ENCODE measurements around the gene SGCG.
"Not testable (repeated sequence)": the region's sequence is repeated elsewhere in the genome, so short reads cannot be mapped to it uniquely, and the experiment has no call there.

SGCG gene

DNA sequence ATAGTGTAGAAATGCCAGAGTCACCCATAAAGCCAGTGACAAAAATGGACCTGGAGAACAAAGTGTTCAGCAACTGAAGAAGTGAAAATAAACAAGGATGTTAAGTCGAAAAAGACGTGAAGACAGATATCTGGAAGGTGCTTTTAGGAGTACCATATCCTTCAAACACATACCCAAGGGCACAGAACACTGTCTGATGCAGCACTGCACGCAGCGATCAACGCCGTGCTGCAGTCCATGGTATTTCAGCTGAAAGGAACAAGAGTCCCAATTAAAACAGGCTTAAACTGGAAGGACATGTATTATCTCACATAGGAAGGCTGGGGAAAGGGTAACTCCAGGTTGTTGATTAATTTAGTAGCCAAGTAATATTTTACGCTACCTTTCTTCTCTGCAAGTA is 108.2 kb downstream of the SGCG start:
- H3K4me3 Mint-ChIP-seq: no peak overlapping the region
- H3K36me3 Mint-ChIP-seq (ENCODE audit: low read depth): no peaks in the 10 kb centered on the region
- H3K9me3 Mint-ChIP-seq: peaks cover 8% of the 10 kb centered on the region
- H3K4me1 Mint-ChIP-seq: peaks cover 20% of the 10 kb centered on the region
- no peaks in the 10 kb centered on the region for H3K27me3 Mint-ChIP-seq (ENCODE audit: low read depth)
- peak overlapping the region in 2 of 3 experiments; percentile 33 to 42 for H3K27ac Mint-ChIP-seq
- TF ChIP-seq, protein P1, sequence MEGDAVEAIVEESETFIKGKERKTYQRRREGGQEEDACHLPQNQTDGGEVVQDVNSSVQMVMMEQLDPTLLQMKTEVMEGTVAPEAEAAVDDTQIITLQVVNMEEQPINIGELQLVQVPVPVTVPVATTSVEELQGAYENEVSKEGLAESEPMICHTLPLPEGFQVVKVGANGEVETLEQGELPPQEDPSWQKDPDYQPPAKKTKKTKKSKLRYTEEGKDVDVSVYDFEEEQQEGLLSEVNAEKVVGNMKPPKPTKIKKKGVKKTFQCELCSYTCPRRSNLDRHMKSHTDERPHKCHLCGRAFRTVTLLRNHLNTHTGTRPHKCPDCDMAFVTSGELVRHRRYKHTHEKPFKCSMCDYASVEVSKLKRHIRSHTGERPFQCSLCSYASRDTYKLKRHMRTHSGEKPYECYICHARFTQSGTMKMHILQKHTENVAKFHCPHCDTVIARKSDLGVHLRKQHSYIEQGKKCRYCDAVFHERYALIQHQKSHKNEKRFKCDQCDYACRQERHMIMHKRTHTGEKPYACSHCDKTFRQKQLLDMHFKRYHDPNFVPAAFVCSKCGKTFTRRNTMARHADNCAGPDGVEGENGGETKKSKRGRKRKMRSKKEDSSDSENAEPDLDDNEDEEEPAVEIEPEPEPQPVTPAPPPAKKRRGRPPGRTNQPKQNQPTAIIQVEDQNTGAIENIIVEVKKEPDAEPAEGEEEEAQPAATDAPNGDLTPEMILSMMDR (IDR thresholded peaks at IDR 0.05; ENCODE audit: unreplicated experiment in 3 of 3): no peak

DNA sequence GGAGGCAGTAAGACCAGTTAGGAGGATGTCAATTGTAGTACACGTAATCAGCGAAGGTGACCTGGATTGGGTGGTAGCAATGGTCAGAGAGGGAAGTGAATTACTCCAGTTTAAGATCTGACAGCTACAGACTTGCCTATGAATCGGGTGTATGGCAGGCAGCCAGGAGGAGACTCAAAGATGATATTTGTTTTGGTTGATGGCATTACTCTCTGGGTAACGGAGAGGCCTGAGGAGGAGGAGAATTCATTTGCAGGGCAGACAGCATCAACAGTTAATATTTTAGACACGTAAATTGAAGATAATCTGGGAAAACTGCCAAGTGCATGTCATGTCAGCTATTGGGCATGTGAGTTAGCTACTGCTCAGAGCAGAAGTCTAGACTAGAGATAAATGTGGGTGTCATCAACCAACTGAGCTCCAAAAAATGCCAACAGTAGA is 109.2 kb downstream of the SGCG start:
- peaks cover 20% of the 10 kb centered on the region for H3K4me1 Mint-ChIP-seq
- TF ChIP-seq, protein P1 (IDR thresholded peaks at IDR 0.05; ENCODE audit: unreplicated experiment in 3 of 3): no peak
- H3K27ac Mint-ChIP-seq: peak overlapping the region in 2 of 3 experiments; percentile 28 to 29
- no peaks in the 10 kb centered on the region for H3K36me3 Mint-ChIP-seq (ENCODE audit: low read depth)
- no peaks in the 10 kb centered on the region for H3K27me3 Mint-ChIP-seq (ENCODE audit: low read depth)
- H3K4me3 Mint-ChIP-seq: no peak overlapping the region
- no peaks in the 10 kb centered on the region for H3K9me3 Mint-ChIP-seq

DNA sequence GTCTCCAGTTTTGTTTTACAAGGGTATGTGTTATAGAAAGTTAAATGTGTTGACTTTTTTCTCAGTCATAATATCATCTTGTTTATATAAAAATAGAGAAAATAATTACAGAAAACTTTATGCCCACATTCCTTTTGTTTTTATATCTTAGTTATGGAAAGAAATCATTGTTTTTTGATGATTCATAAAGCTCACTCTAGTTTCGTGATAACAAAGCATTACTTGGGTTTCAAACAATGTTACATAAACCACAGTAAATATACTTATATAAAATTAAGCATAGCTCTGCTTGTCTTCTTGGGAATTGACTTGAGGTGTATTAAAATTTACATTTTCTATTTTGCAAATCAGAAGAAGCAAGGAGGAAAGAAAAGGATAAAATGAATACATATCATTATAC is 111.8 kb downstream of the SGCG start:
- no peaks in the 10 kb centered on the region for H3K27me3 Mint-ChIP-seq (ENCODE audit: low read depth)
- no peaks in the 10 kb centered on the region for H3K9me3 Mint-ChIP-seq
- no peak overlapping the region for H3K4me3 Mint-ChIP-seq
- peaks cover 4% of the 10 kb centered on the region for H3K36me3 Mint-ChIP-seq (ENCODE audit: low read depth)
- TF ChIP-seq, protein P1 (IDR thresholded peaks at IDR 0.05; ENCODE audit: unreplicated experiment in 3 of 3): no peak
- H3K4me1 Mint-ChIP-seq: peaks cover 20% of the 10 kb centered on the region
- H3K27ac Mint-ChIP-seq: no peak overlapping the region

DNA sequence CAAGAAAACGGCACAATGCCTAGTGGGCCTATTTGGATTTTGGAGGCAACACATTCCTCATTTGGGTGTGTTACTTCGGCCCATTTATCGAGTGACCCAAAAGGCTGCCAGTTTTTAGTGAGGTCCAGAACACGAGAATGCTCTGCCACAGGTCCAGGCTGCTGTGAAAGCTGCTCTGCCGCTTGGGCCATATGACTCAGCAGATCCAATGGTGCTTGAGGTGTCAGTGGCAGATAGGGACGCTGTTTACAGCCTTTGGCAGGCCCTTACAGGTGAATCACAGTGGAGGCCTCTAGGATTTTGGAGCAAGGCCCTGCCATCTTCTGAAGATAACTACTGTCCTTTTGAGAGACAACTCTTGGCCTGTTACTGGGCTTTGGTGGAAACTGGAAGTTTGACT is 134.1 kb downstream of the SGCG start:
- H3K4me3 Mint-ChIP-seq; H3K27ac Mint-ChIP-seq; H3K27me3 Mint-ChIP-seq (ENCODE audit: low read depth); H3K4me1 Mint-ChIP-seq: not testable (repeated sequence)
- Mint-ChIP-seq H3K36me3 (ENCODE audit: low read depth) (peaks cover 12% of the 10 kb centered on the region), H3K9me3 (peaks cover 14% of the 10 kb centered on the region)

DNA sequence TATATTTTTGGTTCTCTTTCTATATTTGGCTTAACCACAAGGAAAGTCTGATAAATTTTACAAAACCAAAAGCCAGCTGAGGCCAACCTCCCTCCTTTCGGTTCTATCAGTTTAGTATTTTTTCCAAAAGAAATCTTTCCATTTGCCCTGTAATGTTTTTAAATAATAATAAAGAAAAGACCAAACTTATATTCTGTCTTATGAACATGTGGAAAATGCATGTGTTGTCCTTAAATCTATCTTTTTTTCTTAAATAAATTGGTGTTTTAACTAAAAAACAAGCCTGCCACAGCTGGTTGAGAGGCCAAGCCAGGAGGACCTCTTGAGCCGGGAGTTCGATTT is 139.1 kb downstream of the SGCG start:
- Mint-ChIP-seq H3K36me3 (ENCODE audit: low read depth) (no peaks in the 10 kb centered on the region), H3K9me3 (no peaks in the 10 kb centered on the region), H3K27ac (peak overlapping the region in 2 of 3 experiments; percentile 2 to 53), H3K4me3 (no peak overlapping the region), H3K27me3 (ENCODE audit: low read depth) (no peaks in the 10 kb centered on the region), H3K4me1 (peaks cover 42% of the 10 kb centered on the region)
- TF ChIP-seq, protein P1 (IDR thresholded peaks at IDR 0.05; ENCODE audit: unreplicated experiment in 3 of 3): peak in 2 of 3 experiments; percentile 7 to 8

DNA sequence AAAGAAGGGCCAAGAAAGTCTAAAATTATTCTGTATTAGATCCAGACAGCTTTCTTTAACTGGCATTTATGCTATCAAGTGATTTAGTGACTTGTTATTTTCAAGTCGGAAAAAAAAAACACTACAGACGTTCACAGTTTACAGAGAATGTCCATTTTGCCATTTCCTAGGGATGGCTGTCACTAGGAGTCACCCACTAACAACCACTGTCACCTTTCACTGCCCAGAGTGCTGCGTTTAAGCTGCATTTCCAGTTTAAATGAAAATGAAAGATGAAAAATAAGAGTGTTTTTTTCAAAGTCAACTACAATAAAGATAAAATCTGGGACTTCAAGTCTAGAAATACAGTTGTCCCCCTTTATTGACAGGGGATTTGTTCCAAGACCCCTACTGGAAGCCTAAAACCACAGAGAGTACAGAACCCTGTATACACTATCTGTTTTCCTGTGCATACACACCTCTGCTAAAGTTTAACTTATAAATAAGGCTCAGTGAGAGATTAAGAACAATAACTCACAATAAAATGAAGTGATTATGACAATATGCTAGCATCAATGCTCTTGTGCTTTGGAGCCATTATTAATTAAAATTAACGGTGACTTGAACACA is 140.3 kb downstream of the SGCG start:
- TF ChIP-seq, protein P1 (IDR thresholded peaks at IDR 0.05; ENCODE audit: unreplicated experiment in 3 of 3): no peak
- H3K4me1 Mint-ChIP-seq: peaks cover 43% of the 10 kb centered on the region
- H3K27ac Mint-ChIP-seq: peak overlapping the region; percentile 7 to 90 (median 34)
- no peaks in the 10 kb centered on the region for H3K36me3 Mint-ChIP-seq (ENCODE audit: low read depth)
- no peaks in the 10 kb centered on the region for H3K9me3 Mint-ChIP-seq
- no peaks in the 10 kb centered on the region for H3K27me3 Mint-ChIP-seq (ENCODE audit: low read depth)
- peak overlapping the region in 2 of 3 experiments; percentile 56 to 65 for H3K4me3 Mint-ChIP-seq

Measured in nephron (organoid).